ENCODE measurements around the gene PASK.
A peak's percentile ranks its signal among the peaks of the same experiment; 100 is the strongest.
"Not testable (repeated sequence)": the region's sequence is repeated elsewhere in the genome, so short reads cannot be mapped to it uniquely, and the experiment has no call there.

Gene PASK

GRCh38 chr2:241148891-241149674, at the start of gene PASK:
PASK (minus strand) TSS chr2:241149472; CDS start chr2:241143032, 6,440 bp downstream.
- DNase-seq (ENCODE audit: low read depth, low spot score): peak; percentile 70

- DNase-seq (ENCODE audit: low read depth, low spot score): no peak
These were observed 49.4 kb upstream of the PASK start for GRCh38 chr2:241198381-241199279.

GRCh38 chr2:241197947-241198346, 48.7 kb upstream of the PASK start:
- no peak for DNase-seq (ENCODE audit: low read depth, low spot score)

- DNase-seq (ENCODE audit: low read depth, low spot score): not testable (repeated sequence)
These were observed 48.0 kb upstream of the PASK start for GRCh38 chr2:241197246-241197645.

GRCh38 chr2:241195506-241196130, 46.3 kb upstream of the PASK start:
- no peak for DNase-seq (ENCODE audit: low read depth, low spot score)

- no peak for DNase-seq (ENCODE audit: low read depth, low spot score)
These were observed 45.5 kb upstream of the PASK start for GRCh38 chr2:241194811-241195210.

- no peak for DNase-seq (ENCODE audit: low read depth, low spot score)
These were observed 44.0 kb upstream of the PASK start for GRCh38 chr2:241193271-241193670.

GRCh38 chr2:241191081-241191480, 41.8 kb upstream of the PASK start:
- DNase-seq (ENCODE audit: low read depth, low spot score): no peak

GRCh38 chr2:241190291-241190981, 41.2 kb upstream of the PASK start:
- DNase-seq (ENCODE audit: low read depth, low spot score): no peak

- no peak for DNase-seq (ENCODE audit: low read depth, low spot score)
These were observed 40.6 kb upstream of the PASK start for GRCh38 chr2:241189856-241190201.

GRCh38 chr2:241189093-241189855, 40.0 kb upstream of the PASK start:
- DNase-seq (ENCODE audit: low read depth, low spot score): no peak

- no peak for DNase-seq (ENCODE audit: low read depth, low spot score)
These were observed 39.3 kb upstream of the PASK start, which contains the start of gene ANO7 for GRCh38 chr2:241188361-241189092. ANO7 (plus strand) TSS chr2:241188677; CDS start chr2:241190064, 1,387 bp downstream.

- DNase-seq (ENCODE audit: low read depth, low spot score): no peak
These were observed 38.6 kb upstream of the PASK start for GRCh38 chr2:241187918-241188234.

- no peak for DNase-seq (ENCODE audit: low read depth, low spot score)
These were observed 38.0 kb upstream of the PASK start for GRCh38 chr2:241187101-241187917.

GRCh38 chr2:241185961-241186360, 36.7 kb upstream of the PASK start:
- DNase-seq (ENCODE audit: low read depth, low spot score): no peak

- no peak for DNase-seq (ENCODE audit: low read depth, low spot score)
These were observed 35.6 kb upstream of the PASK start for GRCh38 chr2:241184901-241185300.

GRCh38 chr2:241183221-241183620, 33.9 kb upstream of the PASK start:
- DNase-seq (ENCODE audit: low read depth, low spot score): no peak

GRCh38 chr2:241182531-241183133, 33.4 kb upstream of the PASK start:
- DNase-seq (ENCODE audit: low read depth, low spot score): no peak

GRCh38 chr2:241182126-241182525, 32.9 kb upstream of the PASK start:
- no peak for DNase-seq (ENCODE audit: low read depth, low spot score)
